SK-N-SH (cell line): ENCODE data around the gene CEACAM16.

Source experiments
- CTCF ChIP-seq: fragments of 200-600 bp; sonication (generic); IDR thresholded peaks from 2 replicates; pipeline ENCODE4 v1.6.1; 2017; ENCODE audit warnings: antibody characterized with exemption, mild to moderate bottlenecking, moderate library complexity
- EP300 ChIP-seq, 2 experiments: IDR thresholded peaks; 2 replicates each; pipeline versions ENCODE4 v1.4.0 to v1.6.1; 2012; ENCODE audit warnings: borderline replicate concordance in 1 of 2, low read depth in 1 of 2, low read length in 1 of 2
- EZH2phosphoT487 ChIP-seq: fragments of 200-600 bp; sonication (generic); IDR thresholded peaks from 2 replicates; pipeline ENCODE4 v1.6.1; 2017; ENCODE audit warnings: low read depth, mixed run types, mild to moderate bottlenecking, antibody characterized with exemption, moderate library complexity, borderline replicate concordance
- GABPA ChIP-seq: IDR thresholded peaks from 2 replicates; pipeline ENCODE4 v1.4.0; 2012; ENCODE audit warnings: low read depth, mild to moderate bottlenecking
- MAX ChIP-seq: IDR thresholded peaks from 2 replicates; pipeline ENCODE4 v1.4.0; 2012; ENCODE audit warnings: low read depth
- NRF1 ChIP-seq: IDR thresholded peaks from 2 replicates; pipeline ENCODE4 v1.6.1; 2012; ENCODE audit warnings: low read depth, mild to moderate bottlenecking, low read length
- POLR2AphosphoS5 ChIP-seq: IDR thresholded peaks from 2 replicates; pipeline ENCODE4 v1.6.1; 2012; ENCODE audit warnings: low read depth, low read length
- RAD21 ChIP-seq: IDR thresholded peaks from 2 replicates; pipeline ENCODE4 v1.6.1; 2012; ENCODE audit warnings: mild to moderate bottlenecking, low read length
- REST ChIP-seq: IDR thresholded peaks from 2 replicates; pipeline ENCODE4 v1.6.1; 2012; ENCODE audit warnings: mild to moderate bottlenecking, low read depth, low read length, moderate library complexity
- RFX5 ChIP-seq: IDR thresholded peaks from 2 replicates; pipeline ENCODE4 v1.6.1; 2012; ENCODE audit warnings: mild to moderate bottlenecking, improper control_type of control experiment, low read length
- SIN3A ChIP-seq: IDR thresholded peaks from 2 replicates; pipeline ENCODE4 v1.6.1; 2012; ENCODE audit warnings: low read depth, mild to moderate bottlenecking, low read length, moderate library complexity, borderline replicate concordance
- SMC3 ChIP-seq: IDR thresholded peaks from 2 replicates; pipeline ENCODE4 v1.6.1; 2012; ENCODE audit warnings: low read depth, low read length, improper control_type of control experiment
- YY1 ChIP-seq: IDR thresholded peaks from 2 replicates; pipeline ENCODE4 v1.4.0; 2012; ENCODE audit warnings: low read depth, mild to moderate bottlenecking

GRCh38 chr19:44738136-44738535 is 39.2 kb downstream of the CEACAM16 start:
- TF ChIP-seq RFX5 (no peak), RAD21 (no peak), EZH2phosphoT487 (no peak), POLR2AphosphoS5 (no peak), SIN3A (no peak), SMC3 (no peak), EP300 (IDR thresholded peaks at IDR 0.05; ENCODE audit: borderline replicate concordance in 1 of 2, low read depth in 1 of 2, low read length in 1 of 2) (no peak), CTCF (no peak), MAX (no peak), REST (no peak), YY1 (no peak), GABPA (no peak), NRF1 (no peak)
